NCI-H1694 treated with DMSO at 0.1 percent for 48 hours (cell line): ENCODE results near the gene MYO6.

Experiments used
- DNase-seq: peaks from one replicate; lab custom pipeline; 2025; lab: John Stamatoyannopoulos, UW

Gene MYO6

GRCh38 chr6:75946146-75946831, 197.2 kb downstream of the MYO6 start:
- no peak for DNase-seq

- no peak for DNase-seq
These were observed 198.9 kb downstream of the MYO6 start for GRCh38 chr6:75947935-75948334.

GRCh38 chr6:75952128-75952527, 203.1 kb downstream of the MYO6 start:
- DNase-seq, result no peak

GRCh38 chr6:75963569-75963968, 214.5 kb downstream of the MYO6 start:
- no peak for DNase-seq

- DNase-seq, result no peak
These were observed 219.1 kb downstream of the MYO6 start for GRCh38 chr6:75968143-75968542.
